ENCODE measurements around the gene C12orf76.

GRCh38 chr12:110084314-110085015, 36.1 kb upstream of the C12orf76 start:
- TF ChIP-seq CTCF (IDR thresholded peaks at IDR 0.05; ENCODE audit: poor library complexity), result no peak
- no peak for TF ChIP-seq EZH2 (IDR thresholded peaks at IDR 0.05; ENCODE audit: borderline replicate concordance)
- TF ChIP-seq EZH2phosphoT487 (IDR thresholded peaks at IDR 0.05; ENCODE audit: low read depth, severe bottlenecking, unreplicated experiment), result no peak

Data from hepatocyte (in vitro differentiated cells).